ENCODE measurements around the gene NF2.

NF2 gene

DNA sequence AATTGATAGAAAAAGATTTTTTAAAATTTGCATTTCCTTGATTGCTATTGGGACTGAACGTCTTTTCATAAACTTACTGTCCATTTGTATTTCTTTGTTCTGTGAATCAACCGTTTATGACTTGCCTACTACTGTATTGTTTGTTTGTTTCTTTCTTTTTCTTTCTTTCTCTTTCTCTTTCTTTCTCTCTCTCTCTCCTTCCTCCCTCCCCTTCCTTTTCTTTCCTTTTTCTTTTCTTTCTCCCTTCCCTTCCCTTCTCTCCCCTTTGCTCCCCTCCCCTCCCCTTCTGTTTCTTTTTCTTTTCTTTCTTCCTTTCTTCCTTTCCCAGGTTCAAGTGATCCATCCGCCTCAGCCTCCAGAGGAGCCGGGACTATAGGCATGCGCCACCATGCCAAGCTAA, 46.9 kb downstream of the NF2 start:
- Histone ChIP-seq H3K9me3 (ENCODE audit: control insufficient read depth, insufficient read depth, low read length) (no peaks in the 10 kb centered on the region), H3K9ac (ENCODE audit: low read depth, low read length) (no peak overlapping the region), H3K4me1 (ENCODE audit: insufficient read depth, low read length) (no peaks in the 10 kb centered on the region), H3K36me3 (ENCODE audit: insufficient read depth, low read length) (peaks cover 8% of the 10 kb centered on the region)

DNA sequence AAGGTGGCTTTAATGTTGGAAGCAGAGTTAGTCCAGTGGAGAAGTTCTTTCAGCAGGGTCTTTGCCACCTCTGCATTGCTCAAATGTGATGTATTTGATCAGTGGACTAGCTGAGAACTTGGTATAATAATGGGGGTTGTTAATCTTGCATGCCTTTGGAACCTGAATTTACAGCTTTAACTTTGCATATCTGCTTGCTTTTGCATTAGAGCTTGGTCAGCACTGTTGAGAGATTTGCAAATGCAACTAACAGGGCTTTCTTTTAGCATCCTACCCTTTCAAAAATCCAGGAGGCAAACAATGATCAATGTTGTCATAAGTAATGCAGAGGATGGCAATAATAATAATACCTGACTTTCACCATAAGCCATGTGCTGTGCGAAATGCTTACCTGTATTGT, 48.2 kb downstream of the NF2 start:
- H3K9ac ChIP-seq (ENCODE audit: low read depth, low read length): no peak overlapping the region
- H3K36me3 ChIP-seq (ENCODE audit: insufficient read depth, low read length): peaks cover 8% of the 10 kb centered on the region; the same call in 1 of the 2 replicates

DNA sequence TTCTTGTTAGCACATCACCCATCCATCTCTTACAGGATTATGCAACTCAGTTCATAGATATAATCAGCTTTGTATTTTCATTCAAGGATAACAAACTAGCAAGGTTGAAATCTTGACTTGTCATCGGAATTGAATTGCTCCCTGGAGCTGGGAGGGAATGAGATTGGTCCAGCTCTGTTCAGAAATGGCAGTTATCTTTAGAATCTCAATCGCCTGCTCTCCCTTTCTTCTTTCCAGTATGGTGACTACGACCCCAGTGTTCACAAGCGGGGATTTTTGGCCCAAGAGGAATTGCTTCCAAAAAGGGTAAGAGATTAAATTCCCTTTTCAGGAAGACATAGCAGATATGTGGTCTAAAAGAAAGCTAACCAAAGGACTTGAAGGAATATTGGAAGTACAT, 51.0 kb downstream of the NF2 start:
- Histone ChIP-seq H3K9me3 (ENCODE audit: control insufficient read depth, insufficient read depth, low read length) (no peaks in the 10 kb centered on the region), H3K9ac (ENCODE audit: low read depth, low read length) (no peak overlapping the region), H3K4me1 (ENCODE audit: insufficient read depth, low read length) (no peaks in the 10 kb centered on the region), H3K36me3 (ENCODE audit: insufficient read depth, low read length) (peaks cover 11% of the 10 kb centered on the region)

More for the DNA sequence above, 48.2 kb downstream of the NF2 start:
- Histone ChIP-seq H3K4me1 (ENCODE audit: insufficient read depth, low read length) (no peaks in the 10 kb centered on the region), H3K9me3 (ENCODE audit: control insufficient read depth, insufficient read depth, low read length) (no peaks in the 10 kb centered on the region)

DNA sequence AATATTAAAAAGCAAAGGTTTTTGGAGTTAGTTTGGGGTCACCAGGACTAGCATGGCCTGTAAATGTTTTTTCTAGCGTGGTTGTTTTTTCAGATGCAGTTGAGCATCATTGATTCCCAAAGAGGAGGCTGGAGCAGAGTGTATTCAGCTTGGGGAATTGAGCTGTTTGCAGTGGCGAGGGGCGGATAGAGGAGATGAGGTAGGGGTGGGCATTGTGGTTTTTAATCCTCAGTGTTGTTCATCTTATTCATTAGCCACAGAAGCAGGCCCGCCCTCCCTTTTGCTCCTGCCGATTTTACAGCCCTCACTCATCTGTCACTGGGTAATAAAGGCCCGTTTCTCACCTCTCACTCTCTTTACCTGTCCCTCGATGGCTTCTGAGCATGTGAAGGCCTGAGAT, 51.4 kb downstream of the NF2 start:
- Histone ChIP-seq H3K4me1 (ENCODE audit: insufficient read depth, low read length) (no peaks in the 10 kb centered on the region), H3K9me3 (ENCODE audit: control insufficient read depth, insufficient read depth, low read length) (no peaks in the 10 kb centered on the region), H3K9ac (ENCODE audit: low read depth, low read length) (no peak overlapping the region), H3K36me3 (ENCODE audit: insufficient read depth, low read length) (peaks cover 11% of the 10 kb centered on the region)

DNA sequence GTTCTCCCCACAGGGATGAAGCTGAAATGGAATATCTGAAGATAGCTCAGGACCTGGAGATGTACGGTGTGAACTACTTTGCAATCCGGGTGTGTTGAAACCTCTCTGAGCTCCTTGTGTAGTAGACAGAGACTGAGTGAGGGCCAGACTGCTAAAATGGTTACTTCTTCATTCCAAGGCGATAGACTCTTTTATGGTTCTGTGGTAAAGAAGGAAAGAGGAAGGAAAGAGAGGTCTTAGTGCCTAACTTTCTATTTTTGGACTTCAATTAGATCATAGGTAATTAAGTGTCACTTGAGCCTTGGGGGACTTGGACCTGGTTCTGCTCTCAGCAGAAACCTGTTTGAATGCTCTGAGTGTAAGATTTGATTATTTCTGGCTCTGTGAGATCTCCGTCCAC, 54.7 kb downstream of the NF2 start:
- Histone ChIP-seq H3K9me3 (ENCODE audit: control insufficient read depth, insufficient read depth, low read length) (no peaks in the 10 kb centered on the region), H3K9ac (ENCODE audit: low read depth, low read length) (no peak overlapping the region), H3K4me1 (ENCODE audit: insufficient read depth, low read length) (no peaks in the 10 kb centered on the region), H3K36me3 (ENCODE audit: insufficient read depth, low read length) (peaks cover 11% of the 10 kb centered on the region)

DNA sequence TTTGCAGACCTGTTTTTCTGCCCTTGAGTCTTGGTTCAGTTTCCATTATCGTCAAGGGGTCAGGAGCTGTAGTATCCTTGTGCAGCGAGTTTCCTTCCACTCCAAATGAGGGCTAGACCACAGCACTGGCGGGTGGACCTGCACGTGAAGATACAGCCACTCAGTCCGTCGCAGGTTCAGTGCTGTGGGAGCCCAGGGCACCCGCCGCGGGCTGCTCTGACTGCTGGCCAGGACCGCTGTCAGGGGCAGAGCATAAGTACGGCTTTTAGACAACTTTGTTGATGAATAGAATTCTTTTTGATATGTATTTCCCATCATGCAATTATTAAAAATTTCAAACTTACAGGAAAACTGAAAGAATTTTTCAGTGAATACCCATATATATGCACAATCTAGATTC, 56.6 kb downstream of the NF2 start:
- no peak overlapping the region for H3K9ac ChIP-seq (ENCODE audit: low read depth, low read length)
- H3K9me3 ChIP-seq (ENCODE audit: control insufficient read depth, insufficient read depth, low read length): no peaks in the 10 kb centered on the region
- H3K36me3 ChIP-seq (ENCODE audit: insufficient read depth, low read length): peaks cover 4% of the 10 kb centered on the region
- H3K4me1 ChIP-seq (ENCODE audit: insufficient read depth, low read length): no peaks in the 10 kb centered on the region

DNA sequence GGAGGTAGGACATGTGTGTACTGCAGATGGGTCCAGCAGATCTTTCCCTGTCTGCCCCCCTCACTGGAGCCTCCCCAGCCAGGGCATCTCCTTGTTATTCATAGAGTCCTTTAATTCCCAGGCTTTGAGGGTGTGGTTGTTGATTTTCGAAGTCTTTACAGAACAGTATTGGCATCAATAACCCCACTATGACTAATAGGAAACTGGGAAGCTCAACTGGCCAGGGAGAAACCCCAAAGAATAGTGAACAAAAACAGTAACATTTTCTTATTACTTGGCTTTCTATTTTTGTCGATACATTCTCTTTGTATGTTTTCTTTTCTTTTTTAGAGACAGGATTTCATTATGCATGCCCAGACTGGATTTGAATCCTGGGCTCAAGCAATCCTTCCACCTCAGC, 57.9 kb downstream of the NF2 start:
- Histone ChIP-seq H3K9me3 (ENCODE audit: control insufficient read depth, insufficient read depth, low read length) (no peaks in the 10 kb centered on the region), H3K9ac (ENCODE audit: low read depth, low read length) (no peak overlapping the region), H3K36me3 (ENCODE audit: insufficient read depth, low read length) (peaks cover 4% of the 10 kb centered on the region), H3K4me1 (ENCODE audit: insufficient read depth, low read length) (no peaks in the 10 kb centered on the region)

DNA sequence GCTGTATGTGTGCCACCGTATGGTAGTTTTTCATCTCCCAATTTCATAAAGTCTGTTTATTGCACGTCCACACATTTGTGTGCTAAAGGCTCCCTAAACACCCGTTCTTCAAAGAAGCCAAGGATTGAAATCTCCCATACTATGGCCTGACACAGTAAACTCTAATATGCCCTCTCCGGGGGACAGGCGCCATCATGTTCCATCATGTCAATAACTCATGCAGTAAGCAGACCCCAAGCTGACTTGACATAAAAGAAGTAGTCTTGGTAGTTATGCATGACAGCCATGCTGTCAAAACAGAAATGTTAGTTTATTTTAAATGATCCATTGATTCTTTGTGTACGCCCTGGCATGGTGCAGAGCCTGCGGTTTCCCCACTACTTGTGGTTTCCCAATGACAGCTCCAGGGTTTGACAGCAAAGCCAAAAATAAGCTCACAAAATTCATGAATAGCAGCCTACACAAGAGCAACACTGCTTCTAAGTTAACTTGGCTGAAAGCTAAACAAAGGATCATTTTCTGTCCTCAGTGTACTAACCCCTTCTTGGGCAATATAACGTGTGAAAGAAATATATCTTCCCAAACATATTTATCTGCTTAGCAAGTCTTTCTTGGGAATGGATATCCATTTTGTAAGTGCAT, 59.9 kb downstream of the NF2 start:
- Histone ChIP-seq H3K9ac (ENCODE audit: low read depth, low read length) (no peak overlapping the region), H3K36me3 (ENCODE audit: insufficient read depth, low read length) (peaks cover 6% of the 10 kb centered on the region), H3K9me3 (ENCODE audit: control insufficient read depth, insufficient read depth, low read length) (no peaks in the 10 kb centered on the region), H3K4me1 (ENCODE audit: insufficient read depth, low read length) (no peaks in the 10 kb centered on the region)

DNA sequence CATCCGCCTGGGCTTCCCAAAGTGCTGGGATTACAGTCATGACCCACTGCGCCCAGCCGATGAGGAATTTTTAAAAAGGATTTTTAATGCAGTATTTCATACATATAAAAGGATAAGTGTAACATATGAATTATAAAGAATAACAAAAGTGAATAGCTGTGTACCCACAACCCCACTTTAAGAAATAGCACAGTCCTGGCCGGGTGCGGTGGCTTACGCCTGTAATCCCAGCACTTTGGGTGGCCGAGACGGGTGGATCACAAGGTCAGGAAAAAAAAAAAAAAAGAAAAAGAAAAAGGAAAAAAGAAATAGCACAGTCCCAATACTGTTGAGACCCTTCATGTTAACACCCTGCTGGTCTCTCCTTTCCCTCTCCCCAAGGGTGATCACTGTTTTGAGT, 62.1 kb downstream of the NF2 start:
- Histone ChIP-seq H3K9ac (ENCODE audit: low read depth, low read length) (no peak overlapping the region), H3K4me1 (ENCODE audit: insufficient read depth, low read length) (no peaks in the 10 kb centered on the region), H3K36me3 (ENCODE audit: insufficient read depth, low read length) (peaks cover 6% of the 10 kb centered on the region; the same call in 1 of the 2 replicates), H3K9me3 (ENCODE audit: control insufficient read depth, insufficient read depth, low read length) (no peaks in the 10 kb centered on the region)

DNA sequence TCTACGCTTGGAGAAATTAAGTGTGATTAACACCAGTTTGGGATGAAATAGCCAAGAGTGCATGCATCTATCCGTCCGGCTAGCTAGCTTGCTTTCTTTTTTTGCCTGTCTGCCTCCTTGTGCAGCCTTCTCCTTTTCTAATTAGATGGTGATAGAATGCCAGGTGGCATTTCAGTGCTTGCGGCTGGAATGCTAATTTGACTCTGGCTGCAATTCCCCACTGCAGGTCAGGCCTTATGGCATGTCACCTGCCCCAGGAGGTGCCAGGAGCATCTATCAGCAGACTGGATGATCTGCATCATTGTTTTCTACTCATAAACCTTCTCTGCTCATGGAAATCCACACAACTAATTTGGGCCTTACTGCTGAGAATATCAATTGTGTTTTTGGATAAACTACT, 65.2 kb downstream of the NF2 start:
- Histone ChIP-seq H3K4me1 (ENCODE audit: insufficient read depth, low read length) (no peaks in the 10 kb centered on the region), H3K36me3 (ENCODE audit: insufficient read depth, low read length) (peaks cover 6% of the 10 kb centered on the region), H3K9ac (ENCODE audit: low read depth, low read length) (no peak overlapping the region), H3K9me3 (ENCODE audit: control insufficient read depth, insufficient read depth, low read length) (no peaks in the 10 kb centered on the region)

DNA sequence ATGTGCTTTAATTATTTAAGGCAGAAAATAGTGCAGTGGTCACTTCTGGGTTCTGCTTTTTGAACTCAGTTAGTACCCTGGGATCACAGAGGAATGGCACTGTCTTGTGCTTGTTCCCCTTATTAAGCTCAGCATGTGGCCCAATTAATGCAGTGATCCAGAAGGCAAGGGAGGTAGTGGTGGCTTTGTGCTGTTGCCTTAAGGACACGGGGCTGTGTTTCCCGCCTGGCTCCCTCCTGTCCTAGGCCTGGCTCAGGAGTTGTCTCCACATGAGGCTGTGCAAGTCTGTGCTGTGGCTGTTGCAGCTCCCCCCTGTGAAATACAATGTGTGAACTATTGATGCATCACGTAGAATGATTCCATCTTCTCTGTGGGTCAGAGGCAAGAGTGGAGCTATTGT, 67.2 kb downstream of the NF2 start:
- H3K4me1 ChIP-seq (ENCODE audit: insufficient read depth, low read length): no peaks in the 10 kb centered on the region
- H3K36me3 ChIP-seq (ENCODE audit: insufficient read depth, low read length): peaks cover 8% of the 10 kb centered on the region
- no peaks in the 10 kb centered on the region for H3K9me3 ChIP-seq (ENCODE audit: control insufficient read depth, insufficient read depth, low read length)
- H3K9ac ChIP-seq (ENCODE audit: low read depth, low read length): no peak overlapping the region

DNA sequence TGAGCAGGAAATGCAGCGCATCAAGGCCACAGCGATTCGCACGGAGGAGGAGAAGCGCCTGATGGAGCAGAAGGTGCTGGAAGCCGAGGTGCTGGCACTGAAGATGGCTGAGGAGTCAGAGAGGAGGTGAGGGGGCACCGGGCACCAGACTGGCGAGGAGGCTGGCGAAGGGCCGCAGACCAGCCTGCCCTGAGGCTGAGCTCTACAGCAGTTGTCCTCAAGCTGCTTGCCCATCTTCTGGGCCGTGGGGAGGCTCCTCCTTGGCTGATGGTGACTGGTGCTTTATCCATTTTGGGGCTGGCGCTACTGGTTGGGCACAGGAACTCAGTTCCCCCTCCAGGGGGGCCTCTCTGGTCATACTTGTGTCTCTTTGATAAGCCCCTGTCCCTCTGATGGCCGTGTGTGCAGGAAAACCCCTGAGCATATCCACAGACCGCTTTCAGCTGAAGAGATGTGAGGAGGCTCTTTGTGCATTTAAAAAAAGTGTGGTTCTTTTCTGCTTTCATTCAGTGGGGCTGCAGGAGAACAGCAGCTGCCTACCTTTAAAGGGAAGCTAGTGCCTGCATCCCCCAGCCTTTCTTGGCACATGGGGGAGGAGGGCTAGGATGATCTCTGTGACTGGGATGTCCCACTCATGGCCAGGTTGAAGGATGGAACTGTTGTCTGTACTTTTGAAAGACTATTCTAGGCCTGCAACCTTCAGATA, 70.1 kb downstream of the NF2 start:
- peaks cover 4% of the 10 kb centered on the region for H3K36me3 ChIP-seq (ENCODE audit: insufficient read depth, low read length)
- no peak overlapping the region for H3K9ac ChIP-seq (ENCODE audit: low read depth, low read length)
- no peaks in the 10 kb centered on the region for H3K4me1 ChIP-seq (ENCODE audit: insufficient read depth, low read length)
- no peaks in the 10 kb centered on the region for H3K9me3 ChIP-seq (ENCODE audit: control insufficient read depth, insufficient read depth, low read length)

DNA sequence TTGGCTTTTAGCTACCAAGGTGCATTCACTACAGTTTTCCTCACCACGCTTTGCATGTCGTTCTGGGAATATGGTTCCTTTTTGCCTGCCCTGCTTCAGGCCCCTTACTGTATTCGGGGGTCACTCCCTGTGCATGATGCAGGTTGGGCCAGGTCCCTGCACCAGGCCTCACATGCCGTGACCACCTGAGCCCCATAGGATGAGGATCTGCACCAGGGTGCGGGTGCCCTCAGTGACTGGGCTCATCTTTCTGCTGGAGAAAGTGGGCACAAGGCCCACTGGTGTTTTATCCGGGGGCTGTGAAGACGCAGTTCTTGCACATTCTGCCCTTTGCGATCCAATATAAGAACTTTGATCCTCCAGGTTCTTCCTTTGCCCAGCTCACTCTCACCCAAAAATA, 70.7 kb downstream of the NF2 start:
- Histone ChIP-seq H3K9me3 (ENCODE audit: control insufficient read depth, insufficient read depth, low read length) (no peaks in the 10 kb centered on the region), H3K4me1 (ENCODE audit: insufficient read depth, low read length) (no peaks in the 10 kb centered on the region), H3K36me3 (ENCODE audit: insufficient read depth, low read length) (peaks cover 3% of the 10 kb centered on the region), H3K9ac (ENCODE audit: low read depth, low read length) (no peak overlapping the region)

DNA sequence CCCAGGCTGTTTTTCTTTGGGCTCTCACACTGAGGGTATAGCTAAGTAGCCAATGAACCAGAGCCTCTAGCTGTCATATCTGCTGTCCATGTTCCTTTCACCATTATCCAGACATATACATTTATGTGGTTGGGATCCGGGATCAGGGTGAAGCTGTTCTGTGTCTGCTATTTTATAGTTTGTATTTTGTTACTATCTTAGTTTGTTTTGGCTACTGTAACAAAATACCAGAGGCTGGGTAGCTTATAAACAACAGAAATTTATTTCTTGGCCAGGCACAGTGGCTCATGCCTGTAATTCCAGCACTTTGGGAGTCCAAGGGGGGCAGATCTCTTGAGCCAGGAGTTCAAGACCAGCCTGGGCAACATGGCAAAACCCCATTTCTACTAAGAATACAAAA, 75.9 kb downstream of the NF2 start:
- H3K4me1 ChIP-seq (ENCODE audit: insufficient read depth, low read length): no peaks in the 10 kb centered on the region
- H3K9me3 ChIP-seq (ENCODE audit: control insufficient read depth, insufficient read depth, low read length): no peaks in the 10 kb centered on the region
- H3K9ac ChIP-seq (ENCODE audit: low read depth, low read length): no peak overlapping the region
- H3K36me3 ChIP-seq (ENCODE audit: insufficient read depth, low read length): peaks cover 12% of the 10 kb centered on the region

DNA sequence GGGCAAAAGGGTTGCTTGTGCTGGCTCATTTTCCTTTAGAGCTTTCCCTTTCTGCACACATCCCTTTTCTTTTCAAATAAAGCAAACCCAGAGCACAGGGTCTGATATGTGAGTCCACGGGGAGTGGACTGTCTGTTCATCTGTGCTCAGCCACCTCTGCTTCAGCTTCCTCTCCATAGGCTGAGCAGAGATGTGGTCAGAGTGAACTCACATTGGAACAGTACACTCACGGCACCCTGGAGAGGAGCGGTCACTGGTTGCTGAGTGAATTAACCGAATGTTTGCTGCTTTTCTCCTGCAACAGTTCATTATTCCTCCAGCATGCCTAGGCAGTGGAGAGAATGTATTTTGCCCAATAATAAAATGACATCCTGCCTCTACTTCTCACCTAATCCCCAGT, 80.1 kb downstream of the NF2 start:
- Histone ChIP-seq H3K36me3 (ENCODE audit: insufficient read depth, low read length) (peaks cover 12% of the 10 kb centered on the region), H3K9ac (ENCODE audit: low read depth, low read length) (no peak overlapping the region), H3K9me3 (ENCODE audit: control insufficient read depth, insufficient read depth, low read length) (no peaks in the 10 kb centered on the region), H3K4me1 (ENCODE audit: insufficient read depth, low read length) (0 out of 2 replicates have a peak, but pooled peaks cover 2% of the 10 kb centered on the region)

Measured in ES-I3 (cell line).